Measurements from ENCODE around the gene IGSF8. TPM values are rescaled to one million over a fixed set of nuclear protein-coding genes. Genes with fewer than 3 reads are reported as not detected.

The IGSF8 gene
- total and polyA plus RNA-seq, 2 donors (not counting 3 experiments of a cell fraction or from before 2014, with no cell fraction given) = 9.5 to 17.5 TPM

GRCh38 chr1:160125746-160126145 lies 27.3 kb upstream of the IGSF8 start:
- no TSS peak for BruUV-seq (replicated peaks)
- DNase-seq (ENCODE audit: low read depth, low spot score) = no peak

More at GRCh38 chr1:160125746-160126145, 27.3 kb upstream of the IGSF8 start:
- no peak for FAIRE-seq
- Histone ChIP-seq H3K4me1 (ENCODE audit: control insufficient read depth, extremely low read depth, insufficient read depth, low read length) (no peaks in the 10 kb centered on the region), H3K9me1 (replicated peaks; ENCODE audit: control insufficient read depth, extremely low read depth, insufficient read depth, low read length) (no peaks in the 10 kb centered on the region), H2AFZ (ENCODE audit: low read depth, low read length) (no peak overlapping the region), H3K4me3 (replicated peaks in 1 of 3; ENCODE audit: insufficient read depth in 1 of 3, low read depth in 1 of 3, low read length in 3 of 3) (no peak overlapping the region), H3K27ac (ENCODE audit: insufficient read depth, low read depth, low read length) (no peak overlapping the region), H3K79me2 (ENCODE audit: control insufficient read depth, insufficient read depth, low read length) (no peaks in the 10 kb centered on the region), H3K27me3 (ENCODE audit: control insufficient read depth in 2 of 2, insufficient read depth in 2 of 2, low read length in 2 of 2) (no peaks in the 10 kb centered on the region), H3K4me2 (ENCODE audit: insufficient read depth, low read length) (no peak overlapping the region), H3K9me3 (replicated peaks; ENCODE audit: control insufficient read depth, insufficient read depth, low read length) (no peaks in the 10 kb centered on the region), H3K36me3 (ENCODE audit: control insufficient read depth in 2 of 2, extremely low read depth in 1 of 2, insufficient read depth in 2 of 2, low read length in 2 of 2) (no peaks in the 10 kb centered on the region), H4K20me1 (replicated peaks; ENCODE audit: control insufficient read depth, extremely low read depth, insufficient read depth, low read length) (no peaks in the 10 kb centered on the region), H3K9ac (replicated peaks; ENCODE audit: extremely low read depth, insufficient read depth, low read length) (no peak overlapping the region)
- dilution Hi-C loops (cut with MboI; ENCODE audit: extremely low pct_ligation_motif_present, low sequenced_read_pairs) = no loop called here
- intact Hi-C loops (cut with micrococcal nuclease) = no loop called here
- CTCF ChIA-PET = interaction anchor here (1.0 kb wide), 1 partner anchor 53 kb away, joined by 4 read pairs; no protein-coding TSS in a partner anchor
- POLR2A ChIA-PET = no interaction called here
- TF ChIP-seq MAX (IDR thresholded peaks at IDR 0.05; ENCODE audit: insufficient read depth, insufficient read length) (no peak), JUN (IDR thresholded peaks at IDR 0.05; ENCODE audit: borderline replicate concordance, insufficient read depth, insufficient read length, low read depth) (no peak), FOS (IDR thresholded peaks at IDR 0.05; ENCODE audit: borderline replicate concordance, insufficient read depth, low read length) (no peak), POLR2AphosphoS5 (IDR thresholded peaks at IDR 0.05; ENCODE audit: insufficient read depth, low read depth, low read length) (no peak), CTCF (IDR thresholded peaks at IDR 0.05; ENCODE audit: extremely low read depth in 1 of 2, insufficient read depth in 1 of 2, low read depth in 1 of 2, low read length in 2 of 2) (no peak), MYC (IDR thresholded peaks at IDR 0.05; ENCODE audit: low read depth, low read length) (no peak), POLR2A (IDR thresholded peaks at IDR 0.05; ENCODE audit: low read depth, low read length) (no peak)
